ENCODE results near the gene CDC25B.

Gene CDC25B

GRCh38 chr20:3797226-3797545 lies 1.1 kb downstream of the CDC25B start (continued):
- TF ChIP-seq SNAI2 (CRISPR knock-in tag; IDR thresholded peaks at IDR 0.05): no peak
- TF ChIP-seq TSHZ2 (CRISPR knock-in tag; IDR thresholded peaks at IDR 0.05): no peak
- TF ChIP-seq ZFP3 (CRISPR knock-in tag; IDR thresholded peaks at IDR 0.05): no peak

GRCh38 chr20:3797592-3798372 lies 1.7 kb downstream of the CDC25B start:
- ATAC-seq: no peak
- TF ChIP-seq ZNF565 (CRISPR knock-in tag; conservative IDR thresholded peaks at IDR 0.05; ENCODE audit: low read depth) (no peak), ZNF70 (CRISPR knock-in tag; IDR thresholded peaks at IDR 0.05) (no peak), ISL1 (CRISPR knock-in tag; IDR thresholded peaks at IDR 0.05) (no peak), TOX (CRISPR knock-in tag; IDR thresholded peaks at IDR 0.05; ENCODE audit: borderline replicate concordance) (no peak), ARNTL (CRISPR knock-in tag; IDR thresholded peaks at IDR 0.05; ENCODE audit: borderline replicate concordance, low read depth) (no peak), PPARA (CRISPR knock-in tag; IDR thresholded peaks at IDR 0.05; ENCODE audit: borderline replicate concordance) (no peak), ZNF8 (CRISPR knock-in tag; IDR thresholded peaks at IDR 0.05) (no peak)
- TF ChIP-seq, protein P1, sequence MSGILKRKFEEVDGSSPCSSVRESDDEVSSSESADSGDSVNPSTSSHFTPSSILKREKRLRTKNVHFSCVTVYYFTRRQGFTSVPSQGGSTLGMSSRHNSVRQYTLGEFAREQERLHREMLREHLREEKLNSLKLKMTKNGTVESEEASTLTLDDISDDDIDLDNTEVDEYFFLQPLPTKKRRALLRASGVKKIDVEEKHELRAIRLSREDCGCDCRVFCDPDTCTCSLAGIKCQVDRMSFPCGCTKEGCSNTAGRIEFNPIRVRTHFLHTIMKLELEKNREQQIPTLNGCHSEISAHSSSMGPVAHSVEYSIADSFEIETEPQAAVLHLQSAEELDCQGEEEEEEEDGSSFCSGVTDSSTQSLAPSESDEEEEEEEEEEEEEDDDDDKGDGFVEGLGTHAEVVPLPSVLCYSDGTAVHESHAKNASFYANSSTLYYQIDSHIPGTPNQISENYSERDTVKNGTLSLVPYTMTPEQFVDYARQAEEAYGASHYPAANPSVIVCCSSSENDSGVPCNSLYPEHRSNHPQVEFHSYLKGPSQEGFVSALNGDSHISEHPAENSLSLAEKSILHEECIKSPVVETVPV (CRISPR knock-in tag; IDR thresholded peaks at IDR 0.05): no peak

GRCh38 chr20:3798373-3798768 lies 2.3 kb downstream of the CDC25B start:
- no peak for ATAC-seq
- no peak for TF ChIP-seq TSHZ2 (CRISPR knock-in tag; IDR thresholded peaks at IDR 0.05)
- no peak for TF ChIP-seq SNAI2 (CRISPR knock-in tag; IDR thresholded peaks at IDR 0.05)

GRCh38 chr20:3798908-3799248 lies 2.8 kb downstream of the CDC25B start:
- no peak for ATAC-seq
- TF ChIP-seq ZNF8 (CRISPR knock-in tag; IDR thresholded peaks at IDR 0.05) (no peak), ZFP30 (CRISPR knock-in tag; IDR thresholded peaks at IDR 0.05) (no peak), PPARA (CRISPR knock-in tag; IDR thresholded peaks at IDR 0.05; ENCODE audit: borderline replicate concordance) (no peak), ZFP3 (CRISPR knock-in tag; IDR thresholded peaks at IDR 0.05) (no peak), ZNF565 (CRISPR knock-in tag; conservative IDR thresholded peaks at IDR 0.05; ENCODE audit: low read depth) (no peak), ZNF70 (CRISPR knock-in tag; IDR thresholded peaks at IDR 0.05) (no peak), ZC3H10 (CRISPR knock-in tag; IDR thresholded peaks at IDR 0.05) (no peak), TCF4 (CRISPR knock-in tag; IDR thresholded peaks at IDR 0.05; ENCODE audit: borderline replicate concordance) (no peak), ARNTL (CRISPR knock-in tag; IDR thresholded peaks at IDR 0.05; ENCODE audit: borderline replicate concordance, low read depth) (no peak), RARB (CRISPR knock-in tag; IDR thresholded peaks at IDR 0.05) (no peak), SNAI2 (CRISPR knock-in tag; IDR thresholded peaks at IDR 0.05) (no peak), ISL1 (CRISPR knock-in tag; IDR thresholded peaks at IDR 0.05) (no peak), TOX (CRISPR knock-in tag; IDR thresholded peaks at IDR 0.05; ENCODE audit: borderline replicate concordance) (no peak), ESRRG (CRISPR knock-in tag; IDR thresholded peaks at IDR 0.05) (no peak), CSDC2 (CRISPR knock-in tag; IDR thresholded peaks at IDR 0.05) (no peak), GLIS3 (CRISPR knock-in tag; IDR thresholded peaks at IDR 0.05) (no peak), TSHZ2 (CRISPR knock-in tag; IDR thresholded peaks at IDR 0.05) (no peak)
- TF ChIP-seq, protein P1 (CRISPR knock-in tag; IDR thresholded peaks at IDR 0.05): no peak
- TF ChIP-seq, protein P2, sequence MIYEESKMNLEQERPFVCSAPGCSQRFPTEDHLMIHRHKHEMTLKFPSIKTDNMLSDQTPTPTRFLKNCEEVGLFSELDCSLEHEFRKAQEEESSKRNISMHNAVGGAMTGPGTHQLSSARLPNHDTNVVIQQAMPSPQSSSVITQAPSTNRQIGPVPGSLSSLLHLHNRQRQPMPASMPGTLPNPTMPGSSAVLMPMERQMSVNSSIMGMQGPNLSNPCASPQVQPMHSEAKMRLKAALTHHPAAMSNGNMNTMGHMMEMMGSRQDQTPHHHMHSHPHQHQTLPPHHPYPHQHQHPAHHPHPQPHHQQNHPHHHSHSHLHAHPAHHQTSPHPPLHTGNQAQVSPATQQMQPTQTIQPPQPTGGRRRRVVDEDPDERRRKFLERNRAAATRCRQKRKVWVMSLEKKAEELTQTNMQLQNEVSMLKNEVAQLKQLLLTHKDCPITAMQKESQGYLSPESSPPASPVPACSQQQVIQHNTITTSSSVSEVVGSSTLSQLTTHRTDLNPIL (CRISPR knock-in tag; IDR thresholded peaks at IDR 0.05; ENCODE audit: low read depth): no peak
